ENCODE measurements around the gene HTRA1.

HTRA1 gene

DNA sequence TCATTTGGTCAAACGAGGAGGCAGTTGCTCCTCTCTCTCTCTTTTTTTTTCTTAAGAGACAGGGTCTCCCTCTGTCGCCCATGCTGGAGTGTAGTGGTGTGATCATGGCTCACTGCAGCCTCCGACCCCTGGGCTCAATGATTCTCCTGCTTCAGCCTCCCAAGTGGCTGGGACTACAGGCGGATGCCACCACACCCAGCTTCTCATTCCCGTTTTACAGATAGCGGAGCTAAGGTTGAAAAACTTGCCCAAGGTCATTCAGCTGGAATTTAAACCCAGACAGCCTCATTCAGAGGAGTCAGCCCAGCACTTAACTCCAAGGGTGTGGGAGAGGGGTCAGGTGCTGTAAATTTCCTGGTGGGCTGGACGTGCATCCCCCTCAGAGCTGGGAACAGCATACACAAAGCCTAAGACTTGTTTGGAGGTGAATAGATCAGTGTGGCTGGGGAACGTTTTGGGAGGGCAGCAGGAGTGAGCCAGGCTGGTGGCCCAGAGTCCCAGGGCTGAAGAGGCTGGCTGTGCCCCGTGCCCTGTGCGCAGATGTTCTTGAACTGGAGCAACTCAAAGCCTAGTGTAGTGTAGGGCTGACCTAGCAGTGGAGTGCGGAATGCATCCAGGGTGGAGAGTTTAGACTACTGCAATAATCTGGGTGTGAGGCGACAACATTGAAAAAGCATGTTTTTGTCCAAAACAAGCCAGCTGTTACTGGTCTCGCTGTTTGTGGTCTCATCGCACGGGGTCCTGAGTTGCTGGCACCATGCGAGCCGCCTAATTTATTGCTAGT lies 2.3 kb downstream of the HTRA1 start:
- Histone ChIP-seq H3K36me3 (ENCODE audit: control insufficient read depth in 5 of 5, insufficient read depth in 5 of 5, low read length in 5 of 5) (peaks cover 0 to 3% (median 0%) of the 10 kb centered on the region in 5 donors), H3K27ac (ENCODE audit: low read depth, low read length) (peak overlapping the region; percentile 77), H3K9ac (ENCODE audit: low read length in 5 of 5) (peak overlapping the region in 2 of 5 donors; percentile 57 to 73), H3K27me3 (ENCODE audit: control insufficient read depth in 5 of 5, insufficient read depth in 4 of 5, low read length in 5 of 5) (no peaks in the 10 kb centered on the region), H3K4me3 (ENCODE audit: low read depth in 1 of 5, low read length in 5 of 5) (peak overlapping the region; percentile 74 to 91 (median 85)), H3K4me1 (ENCODE audit: control insufficient read depth in 5 of 5, insufficient read depth in 5 of 5, low read length in 5 of 5) (peaks cover 11 to 60% (median 55%) of the 10 kb centered on the region in 5 donors), H3K9me3 (ENCODE audit: control insufficient read depth in 5 of 5, low read length in 5 of 5) (no peaks in the 10 kb centered on the region)

DNA sequence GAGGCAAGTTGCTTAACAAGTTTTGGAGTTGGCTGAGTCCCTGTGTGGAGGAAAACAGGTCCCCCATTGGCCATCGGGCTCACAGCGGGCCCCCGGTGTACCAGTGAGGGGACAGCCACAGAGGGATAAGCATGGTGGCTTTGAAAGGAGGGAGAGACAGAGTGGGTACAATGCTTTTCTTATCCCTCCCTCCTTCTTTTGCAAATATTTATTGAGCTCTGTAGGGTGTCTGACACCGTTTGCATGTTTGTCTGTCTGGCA lies 2.8 kb downstream of the HTRA1 start:
- Histone ChIP-seq H3K4me1 (ENCODE audit: control insufficient read depth in 5 of 5, insufficient read depth in 5 of 5, low read length in 5 of 5) (peaks cover 14 to 65% (median 52%) of the 10 kb centered on the region in 5 donors), H3K4me3 (ENCODE audit: low read depth in 1 of 5, low read length in 5 of 5) (no peak overlapping the region), H3K9me3 (ENCODE audit: control insufficient read depth in 5 of 5, low read length in 5 of 5) (no peaks in the 10 kb centered on the region), H3K27me3 (ENCODE audit: control insufficient read depth in 5 of 5, insufficient read depth in 4 of 5, low read length in 5 of 5) (no peaks in the 10 kb centered on the region), H3K27ac (ENCODE audit: low read depth, low read length) (no peak overlapping the region), H3K36me3 (ENCODE audit: control insufficient read depth in 5 of 5, insufficient read depth in 5 of 5, low read length in 5 of 5) (peaks cover 0 to 3% (median 0%) of the 10 kb centered on the region in 5 donors), H3K9ac (ENCODE audit: low read length in 5 of 5) (no peak overlapping the region)

DNA sequence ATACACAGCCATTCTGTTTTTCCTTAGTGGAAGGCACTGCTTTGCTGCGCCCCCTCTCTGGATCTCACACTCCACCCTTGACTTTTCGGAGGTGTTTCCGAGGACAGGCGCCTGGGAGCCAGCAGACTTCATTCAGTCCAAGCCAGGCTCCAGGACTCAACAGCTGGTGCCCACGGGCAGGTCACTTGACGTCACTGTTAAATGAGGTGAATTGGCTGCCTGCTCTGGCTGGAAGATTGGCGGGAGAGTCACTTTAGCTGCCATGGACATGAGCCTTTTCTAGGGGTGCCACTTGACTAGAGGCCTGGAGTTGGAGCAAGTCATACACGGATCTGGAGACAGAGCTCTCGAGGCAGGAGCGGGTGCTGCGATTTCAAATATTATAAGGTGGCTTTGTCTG lies 3.2 kb downstream of the HTRA1 start:
- peaks cover 0 to 3% (median 0%) of the 10 kb centered on the region in 5 donors for H3K36me3 ChIP-seq (ENCODE audit: control insufficient read depth in 5 of 5, insufficient read depth in 5 of 5, low read length in 5 of 5)
- no peak overlapping the region for H3K9ac ChIP-seq (ENCODE audit: low read length in 5 of 5)
- H3K27ac ChIP-seq (ENCODE audit: low read depth, low read length), result no peak overlapping the region
- H3K9me3 ChIP-seq (ENCODE audit: control insufficient read depth in 5 of 5, low read length in 5 of 5), result no peaks in the 10 kb centered on the region
- peaks cover 18 to 69% (median 54%) of the 10 kb centered on the region in 5 donors for H3K4me1 ChIP-seq (ENCODE audit: control insufficient read depth in 5 of 5, insufficient read depth in 5 of 5, low read length in 5 of 5)
- H3K4me3 ChIP-seq (ENCODE audit: low read depth in 1 of 5, low read length in 5 of 5), result no peak overlapping the region
- no peaks in the 10 kb centered on the region for H3K27me3 ChIP-seq (ENCODE audit: control insufficient read depth in 5 of 5, insufficient read depth in 4 of 5, low read length in 5 of 5)

DNA sequence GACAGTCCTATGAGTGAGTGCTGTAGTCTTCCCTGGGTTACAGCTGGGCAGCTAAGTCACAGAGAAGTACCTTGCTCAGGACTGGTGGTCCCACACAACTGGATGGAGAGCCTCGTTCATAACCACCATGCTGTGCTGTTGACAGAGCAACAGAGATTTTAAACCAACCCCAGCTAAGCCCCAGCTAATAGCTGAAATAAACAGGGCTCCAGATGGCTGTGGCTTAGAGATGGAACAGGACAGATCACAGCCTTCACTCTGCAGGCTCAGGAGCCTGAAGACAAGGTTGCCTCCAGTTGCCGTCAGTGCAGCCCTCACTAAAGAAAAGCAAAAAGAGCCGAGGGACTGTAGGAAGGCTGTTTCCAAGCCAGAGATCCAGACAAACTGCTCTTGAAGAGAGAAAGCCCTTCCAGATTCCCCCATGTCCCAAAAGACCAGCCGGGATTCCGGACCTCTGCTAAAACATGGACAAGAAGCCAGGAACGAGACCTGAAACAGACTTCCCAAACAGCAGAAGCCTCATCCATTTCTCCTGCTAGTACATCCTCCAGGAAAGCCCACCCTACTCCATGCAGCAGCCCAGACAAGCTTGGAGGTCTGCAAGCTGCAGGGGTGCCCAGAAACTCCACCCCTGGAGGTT lies 4.2 kb downstream of the HTRA1 start:
- H3K9ac ChIP-seq (ENCODE audit: low read length in 5 of 5), result no peak overlapping the region
- no peak overlapping the region for H3K27ac ChIP-seq (ENCODE audit: low read depth, low read length)
- no peaks in the 10 kb centered on the region for H3K9me3 ChIP-seq (ENCODE audit: control insufficient read depth in 5 of 5, low read length in 5 of 5)
- no peaks in the 10 kb centered on the region for H3K27me3 ChIP-seq (ENCODE audit: control insufficient read depth in 5 of 5, insufficient read depth in 4 of 5, low read length in 5 of 5)
- H3K4me3 ChIP-seq (ENCODE audit: low read depth in 1 of 5, low read length in 5 of 5), result no peak overlapping the region
- peaks cover 0 to 3% (median 0%) of the 10 kb centered on the region in 5 donors for H3K36me3 ChIP-seq (ENCODE audit: control insufficient read depth in 5 of 5, insufficient read depth in 5 of 5, low read length in 5 of 5)
- peaks cover 18 to 69% (median 48%) of the 10 kb centered on the region in 5 donors for H3K4me1 ChIP-seq (ENCODE audit: control insufficient read depth in 5 of 5, insufficient read depth in 5 of 5, low read length in 5 of 5)

DNA sequence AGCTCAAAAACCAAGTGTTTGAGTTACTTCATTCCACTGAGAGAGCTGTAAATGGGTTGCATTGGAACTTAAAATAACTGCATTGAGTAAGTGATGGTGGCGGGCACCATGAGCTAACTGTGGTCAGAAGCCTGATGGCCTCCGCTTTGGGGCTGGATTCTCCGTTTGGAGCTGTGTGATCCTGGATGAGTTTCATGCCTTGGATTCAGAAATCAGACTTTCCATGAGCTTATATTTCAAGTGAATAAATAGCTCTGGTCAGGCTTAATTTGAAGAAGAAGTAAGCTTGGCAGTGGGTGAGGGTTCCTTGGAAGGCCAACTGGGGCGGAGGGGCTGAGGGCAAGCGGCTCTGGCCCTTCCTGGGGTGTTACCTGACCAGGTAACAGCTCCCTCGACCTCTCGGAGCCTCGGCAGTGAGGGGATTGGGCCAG lies 5.6 kb downstream of the HTRA1 start:
- Histone ChIP-seq H3K27me3 (ENCODE audit: control insufficient read depth in 5 of 5, insufficient read depth in 4 of 5, low read length in 5 of 5) (no peaks in the 10 kb centered on the region), H3K4me1 (ENCODE audit: control insufficient read depth in 5 of 5, insufficient read depth in 5 of 5, low read length in 5 of 5) (peaks cover 16 to 62% (median 42%) of the 10 kb centered on the region in 5 donors), H3K4me3 (ENCODE audit: low read depth in 1 of 5, low read length in 5 of 5) (no peak overlapping the region), H3K9me3 (ENCODE audit: control insufficient read depth in 5 of 5, low read length in 5 of 5) (no peaks in the 10 kb centered on the region), H3K27ac (ENCODE audit: low read depth, low read length) (no peak overlapping the region), H3K9ac (ENCODE audit: low read length in 5 of 5) (no peak overlapping the region), H3K36me3 (ENCODE audit: control insufficient read depth in 5 of 5, insufficient read depth in 5 of 5, low read length in 5 of 5) (peaks cover 0 to 3% (median 0%) of the 10 kb centered on the region in 5 donors)

DNA sequence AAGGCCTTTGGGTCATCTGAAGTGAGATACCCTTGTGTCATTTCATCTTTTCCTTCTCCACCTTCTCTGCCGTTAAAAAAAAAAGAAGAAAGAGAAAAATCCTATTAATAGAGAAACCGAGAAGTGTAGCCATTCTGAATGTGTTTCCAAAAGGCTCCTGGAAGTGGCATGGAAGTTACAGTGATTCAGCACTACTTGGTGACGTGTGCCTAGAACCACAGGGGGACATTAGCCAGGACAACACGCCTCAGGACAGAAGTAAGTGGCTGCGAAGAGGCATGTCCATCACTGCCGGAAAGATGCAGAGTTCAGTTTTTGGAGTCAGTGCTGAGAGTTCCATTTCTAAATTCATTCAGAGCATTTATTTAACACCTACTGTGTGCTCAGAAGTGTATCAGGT lies 6.3 kb downstream of the HTRA1 start:
- H3K27ac ChIP-seq (ENCODE audit: low read depth, low read length), result peak overlapping the region; percentile 70
- peaks cover 16 to 55% (median 40%) of the 10 kb centered on the region in 5 donors for H3K4me1 ChIP-seq (ENCODE audit: control insufficient read depth in 5 of 5, insufficient read depth in 5 of 5, low read length in 5 of 5)

DNA sequence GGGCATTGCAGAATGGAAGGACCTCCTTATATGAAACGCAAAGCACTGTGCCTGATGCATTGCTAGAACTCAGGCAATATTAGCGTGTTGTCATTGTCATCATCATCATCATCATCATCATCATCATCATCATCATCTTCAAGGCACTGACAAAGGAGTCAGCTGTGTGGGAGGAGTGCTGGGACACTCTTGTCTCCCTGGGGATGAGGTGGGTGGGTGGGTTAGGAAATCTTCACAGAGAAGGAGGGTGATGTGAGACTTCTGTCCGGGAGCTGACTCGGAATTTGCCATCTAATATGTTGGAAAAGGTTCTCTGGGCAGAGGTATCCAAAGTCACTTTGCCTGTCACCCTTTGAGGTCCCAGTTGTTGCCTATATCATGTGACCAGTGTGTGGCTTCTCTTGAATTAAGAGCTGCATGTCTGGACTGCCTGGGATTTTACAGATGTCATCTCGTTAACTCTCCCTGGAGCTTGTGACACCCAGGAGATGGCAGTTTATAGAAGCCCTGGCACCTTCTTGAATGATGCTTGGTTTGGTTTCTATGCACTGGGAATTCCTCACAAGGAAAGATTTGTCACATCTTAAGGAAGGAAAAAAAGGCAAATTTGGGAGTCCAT lies 7.1 kb downstream of the HTRA1 start:
- no peak overlapping the region for H3K9ac ChIP-seq (ENCODE audit: low read length in 5 of 5)
- H3K4me1 ChIP-seq (ENCODE audit: control insufficient read depth in 5 of 5, insufficient read depth in 5 of 5, low read length in 5 of 5), result peaks cover 12 to 48% (median 36%) of the 10 kb centered on the region in 5 donors
- no peak overlapping the region for H3K4me3 ChIP-seq (ENCODE audit: low read depth in 1 of 5, low read length in 5 of 5)
- peaks cover 0 to 3% (median 0%) of the 10 kb centered on the region in 5 donors for H3K36me3 ChIP-seq (ENCODE audit: control insufficient read depth in 5 of 5, insufficient read depth in 5 of 5, low read length in 5 of 5)
- no peaks in the 10 kb centered on the region for H3K27me3 ChIP-seq (ENCODE audit: control insufficient read depth in 5 of 5, insufficient read depth in 4 of 5, low read length in 5 of 5)
- H3K27ac ChIP-seq (ENCODE audit: low read depth, low read length), result peak overlapping the region; percentile 70
- no peaks in the 10 kb centered on the region for H3K9me3 ChIP-seq (ENCODE audit: control insufficient read depth in 5 of 5, low read length in 5 of 5)

More for the DNA sequence above, 6.3 kb downstream of the HTRA1 start:
- Histone ChIP-seq H3K9ac (ENCODE audit: low read length in 5 of 5) (no peak overlapping the region), H3K9me3 (ENCODE audit: control insufficient read depth in 5 of 5, low read length in 5 of 5) (no peaks in the 10 kb centered on the region), H3K36me3 (ENCODE audit: control insufficient read depth in 5 of 5, insufficient read depth in 5 of 5, low read length in 5 of 5) (peaks cover 0 to 3% (median 0%) of the 10 kb centered on the region in 5 donors), H3K4me3 (ENCODE audit: low read depth in 1 of 5, low read length in 5 of 5) (no peak overlapping the region), H3K27me3 (ENCODE audit: control insufficient read depth in 5 of 5, insufficient read depth in 4 of 5, low read length in 5 of 5) (no peaks in the 10 kb centered on the region)

DNA sequence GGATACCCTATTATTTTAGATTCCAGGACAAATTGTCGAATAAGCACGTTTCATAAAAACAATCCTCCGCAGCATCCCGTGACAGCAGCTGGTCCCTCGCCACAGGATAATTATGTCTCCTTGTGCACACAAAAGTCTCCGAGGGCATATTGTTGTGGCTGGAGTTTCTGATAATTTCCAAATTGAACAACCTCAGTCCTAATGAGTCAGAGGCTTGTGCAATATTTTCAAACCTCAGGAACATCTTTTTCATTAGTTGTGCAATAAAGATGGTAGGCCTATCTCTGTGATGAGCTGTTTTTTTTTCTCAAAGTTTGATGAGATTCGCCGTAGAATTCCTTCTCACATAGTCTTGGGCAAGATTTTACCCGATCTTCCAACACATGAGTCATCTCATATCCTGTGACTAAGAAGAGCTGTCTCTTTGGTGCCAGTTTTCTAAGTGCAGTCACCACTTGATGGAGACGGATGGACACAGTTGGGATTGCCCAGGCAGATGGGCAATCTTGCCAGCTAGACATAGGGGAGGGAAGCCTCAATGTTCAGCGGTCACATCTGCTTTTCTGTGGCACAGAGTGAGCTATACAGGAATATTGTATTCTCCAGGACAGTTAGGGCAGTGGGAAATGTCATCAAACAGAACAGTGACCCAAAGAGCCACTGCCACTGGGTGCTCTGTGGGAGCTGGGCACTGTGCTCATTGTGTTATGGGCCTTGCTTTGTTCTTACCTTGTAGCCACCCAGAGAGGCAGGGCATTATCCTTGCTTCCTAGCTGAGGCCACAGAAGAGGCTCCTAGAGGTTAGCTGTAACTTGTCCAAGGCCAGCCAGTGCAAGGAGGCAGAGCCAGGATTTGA lies 7.8 kb downstream of the HTRA1 start:
- peak overlapping the region; percentile 74 for H3K27ac ChIP-seq (ENCODE audit: low read depth, low read length)
- no peaks in the 10 kb centered on the region for H3K27me3 ChIP-seq (ENCODE audit: control insufficient read depth in 5 of 5, insufficient read depth in 4 of 5, low read length in 5 of 5)
- peaks cover 9 to 45% (median 34%) of the 10 kb centered on the region in 5 donors for H3K4me1 ChIP-seq (ENCODE audit: control insufficient read depth in 5 of 5, insufficient read depth in 5 of 5, low read length in 5 of 5)
- H3K9me3 ChIP-seq (ENCODE audit: control insufficient read depth in 5 of 5, low read length in 5 of 5), result no peaks in the 10 kb centered on the region
- peaks cover 0 to 3% (median 0%) of the 10 kb centered on the region in 5 donors for H3K36me3 ChIP-seq (ENCODE audit: control insufficient read depth in 5 of 5, insufficient read depth in 5 of 5, low read length in 5 of 5)
- peak overlapping the region in 1 of 5 donors; percentile 41 for H3K9ac ChIP-seq (ENCODE audit: low read length in 5 of 5)
- no peak overlapping the region for H3K4me3 ChIP-seq (ENCODE audit: low read depth in 1 of 5, low read length in 5 of 5)

DNA sequence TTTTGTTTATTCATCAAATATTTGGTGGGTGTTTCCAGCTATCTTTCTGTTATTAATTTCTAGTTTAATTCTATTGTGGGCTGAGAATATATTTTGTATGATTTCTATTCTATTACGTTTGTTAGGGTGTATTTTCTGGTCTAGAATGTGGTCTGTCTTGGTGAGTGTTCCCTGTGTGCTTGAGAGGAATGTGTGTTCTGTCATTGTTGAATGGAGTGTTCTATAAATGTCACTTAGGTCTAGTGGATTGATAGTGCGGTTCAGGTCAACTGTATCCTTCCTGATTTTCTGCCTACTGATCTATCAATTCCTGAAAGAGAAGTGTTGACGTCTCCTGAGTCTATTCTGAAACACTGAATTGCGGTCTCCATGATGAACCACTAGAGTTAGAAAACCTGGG lies 8.5 kb downstream of the HTRA1 start:
- Histone ChIP-seq H3K27me3 (ENCODE audit: control insufficient read depth in 5 of 5, insufficient read depth in 4 of 5, low read length in 5 of 5) (no peaks in the 10 kb centered on the region), H3K9ac (ENCODE audit: low read length in 5 of 5) (peak overlapping the region in 1 of 5 donors; percentile 41), H3K4me3 (ENCODE audit: low read depth in 1 of 5, low read length in 5 of 5) (no peak overlapping the region), H3K27ac (ENCODE audit: low read depth, low read length) (peak overlapping the region; percentile 74), H3K9me3 (ENCODE audit: control insufficient read depth in 5 of 5, low read length in 5 of 5) (no peaks in the 10 kb centered on the region), H3K36me3 (ENCODE audit: control insufficient read depth in 5 of 5, insufficient read depth in 5 of 5, low read length in 5 of 5) (peaks cover 0 to 3% (median 0%) of the 10 kb centered on the region in 5 donors), H3K4me1 (ENCODE audit: control insufficient read depth in 5 of 5, insufficient read depth in 5 of 5, low read length in 5 of 5) (peaks cover 13 to 45% (median 34%) of the 10 kb centered on the region in 5 donors)

Data from subcutaneous abdominal adipose tissue (tissue), 5 donors.